Lower lobe of right lung (tissue), 2 donors: ENCODE results near the gene PDLIM5. TPM values are rescaled to one million over a fixed set of nuclear protein-coding genes. Genes with fewer than 3 reads are reported as not detected.
A peak's percentile ranks its signal among the peaks of the same experiment; 100 is the strongest.

Experiments used
- ATAC-seq, 2 donors: fragments of 200-7000 bp; cut with Tn5 transposase; one replicate each; pipeline ENCODE4 v1.9.1; 2020 to 2022; ENCODE audit warnings: mild to moderate bottlenecking in 2 of 2, moderate library complexity in 2 of 2
- DNase-seq: peaks from one replicate; pipeline ENCODE4 v3.0.0-alpha.2; 2020
- H3K27ac ChIP-seq: fragments of 200-600 bp; one replicate; pipeline ENCODE4 v1.8.0; 2022
- H3K27me3 ChIP-seq: fragments of 200-600 bp; one replicate; pipeline ENCODE4 v1.8.0; 2022; ENCODE audit warnings: low read depth
- H3K36me3 ChIP-seq: fragments of 200-600 bp; one replicate; pipeline ENCODE4 v1.8.0; 2022; ENCODE audit warnings: mild to moderate bottlenecking
- H3K4me1 ChIP-seq: fragments of 200-600 bp; one replicate; pipeline ENCODE4 v1.8.0; 2022
- H3K4me3 ChIP-seq: fragments of 200-600 bp; one replicate; pipeline ENCODE4 v1.8.0; 2022; ENCODE audit warnings: mild to moderate bottlenecking
- H3K9me3 ChIP-seq: fragments of 200-600 bp; one replicate; pipeline ENCODE4 v1.8.0; 2022
- intact Hi-C: fragments of 100-400 bp; cut with DNase I; formaldehyde crosslinking; loops from one replicate; pipeline ENCODE4 v1.11.0; 2022
- total RNA-seq: library from RNA; stranded (reverse); fragmentation: NEBNext Ultra II Directional; extraction: Animal tissue kit (Norgen Biotek cat#: 25700); gene quantifications from one replicate; pipeline ENCODE4 v1.2.1, GENCODE V29; 2021
- TF ChIP-seq, protein P1 (sequence below): fragments of 200-600 bp; IDR thresholded peaks from one replicate; pipeline ENCODE4 v1.8.0; 2022; ENCODE audit warnings: antibody characterized with exemption, mild to moderate bottlenecking
- donor health status: DM: no; HTN: yes; CAD: no; lungs with severe emphysema.

PDLIM5 gene
- total RNA-seq, 1 donor from 2014 or later = 75.8 TPM

DNA sequence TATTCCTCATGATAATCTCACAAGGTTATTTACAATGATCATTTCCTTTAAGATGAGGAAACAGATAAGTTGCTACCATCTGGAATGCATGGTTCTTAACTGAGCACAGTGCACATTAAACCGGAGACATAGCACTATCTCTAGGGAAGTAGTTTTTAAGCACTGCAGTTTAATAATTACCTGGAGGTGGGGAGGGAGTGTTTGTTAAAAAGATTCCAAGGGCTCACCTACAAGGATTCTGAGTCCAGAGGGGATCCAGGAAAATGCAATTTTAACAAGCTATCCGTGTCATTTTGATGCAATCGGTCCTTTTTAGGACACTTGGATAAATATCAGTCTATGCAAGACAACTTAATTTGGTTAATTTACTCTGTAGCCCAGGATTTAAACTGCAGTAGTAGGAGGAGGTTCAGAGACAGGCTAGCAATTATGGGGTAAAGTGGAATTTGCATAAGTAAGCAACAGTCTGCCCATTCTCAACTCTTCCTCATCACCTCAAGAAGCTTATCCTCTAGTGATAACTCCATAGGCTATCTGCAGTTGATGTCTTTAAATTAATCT, 2.8 kb upstream of the PDLIM5 start:
- Histone ChIP-seq H3K9me3 (no peaks in the 10 kb centered on the region), H3K36me3 (no peaks in the 10 kb centered on the region), H3K27ac (no peak overlapping the region), H3K4me3 (no peak overlapping the region), H3K4me1 (peaks cover 24% of the 10 kb centered on the region), H3K27me3 (no peaks in the 10 kb centered on the region)
- DNase-seq (no peak), ATAC-seq (no peak)
- intact Hi-C loops = no loop called here
- TF ChIP-seq, protein P1, sequence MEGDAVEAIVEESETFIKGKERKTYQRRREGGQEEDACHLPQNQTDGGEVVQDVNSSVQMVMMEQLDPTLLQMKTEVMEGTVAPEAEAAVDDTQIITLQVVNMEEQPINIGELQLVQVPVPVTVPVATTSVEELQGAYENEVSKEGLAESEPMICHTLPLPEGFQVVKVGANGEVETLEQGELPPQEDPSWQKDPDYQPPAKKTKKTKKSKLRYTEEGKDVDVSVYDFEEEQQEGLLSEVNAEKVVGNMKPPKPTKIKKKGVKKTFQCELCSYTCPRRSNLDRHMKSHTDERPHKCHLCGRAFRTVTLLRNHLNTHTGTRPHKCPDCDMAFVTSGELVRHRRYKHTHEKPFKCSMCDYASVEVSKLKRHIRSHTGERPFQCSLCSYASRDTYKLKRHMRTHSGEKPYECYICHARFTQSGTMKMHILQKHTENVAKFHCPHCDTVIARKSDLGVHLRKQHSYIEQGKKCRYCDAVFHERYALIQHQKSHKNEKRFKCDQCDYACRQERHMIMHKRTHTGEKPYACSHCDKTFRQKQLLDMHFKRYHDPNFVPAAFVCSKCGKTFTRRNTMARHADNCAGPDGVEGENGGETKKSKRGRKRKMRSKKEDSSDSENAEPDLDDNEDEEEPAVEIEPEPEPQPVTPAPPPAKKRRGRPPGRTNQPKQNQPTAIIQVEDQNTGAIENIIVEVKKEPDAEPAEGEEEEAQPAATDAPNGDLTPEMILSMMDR = no peak

DNA sequence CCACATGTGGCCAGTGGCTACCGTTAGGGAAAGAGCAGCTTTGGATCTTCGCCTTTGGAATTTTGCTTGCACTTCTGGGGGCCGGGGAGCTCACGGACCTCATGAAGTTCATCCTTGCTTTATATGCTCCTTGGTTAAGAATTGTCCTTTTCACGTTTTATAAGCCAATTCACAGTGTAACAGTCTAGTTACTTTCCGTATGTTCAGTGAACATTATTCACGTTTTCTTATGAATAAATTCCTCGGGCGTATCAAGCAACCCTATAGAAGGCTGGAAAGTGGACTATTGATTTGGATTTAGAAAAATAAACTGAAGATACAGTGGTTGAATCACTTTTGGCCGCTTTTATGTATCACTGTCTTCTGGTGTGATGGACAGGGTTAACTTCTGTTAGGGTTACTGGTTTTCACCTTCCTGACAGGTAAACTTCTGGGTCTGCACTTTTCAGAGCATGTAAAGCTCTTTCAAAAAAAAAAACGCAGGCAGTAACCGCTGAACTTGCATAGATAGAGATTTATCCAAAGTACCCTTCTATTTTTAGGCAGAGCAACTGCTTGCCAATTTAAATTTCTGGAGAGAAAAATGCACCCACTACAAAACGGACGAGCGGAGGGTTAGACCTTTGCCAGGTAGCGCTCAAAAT, 569 bp upstream of the PDLIM5 start:
- no peak for ATAC-seq
- peak overlapping the region; percentile 96 for H3K27ac ChIP-seq
- intact Hi-C loops = no loop called here
- TF ChIP-seq, protein P1 = no peak
- H3K36me3 ChIP-seq = no peaks in the 10 kb centered on the region
- H3K9me3 ChIP-seq = no peaks in the 10 kb centered on the region
- no peak for DNase-seq
- peaks cover 38% of the 10 kb centered on the region for H3K4me1 ChIP-seq
- H3K4me3 ChIP-seq = peak overlapping the region; percentile 98
- H3K27me3 ChIP-seq = no peaks in the 10 kb centered on the region

DNA sequence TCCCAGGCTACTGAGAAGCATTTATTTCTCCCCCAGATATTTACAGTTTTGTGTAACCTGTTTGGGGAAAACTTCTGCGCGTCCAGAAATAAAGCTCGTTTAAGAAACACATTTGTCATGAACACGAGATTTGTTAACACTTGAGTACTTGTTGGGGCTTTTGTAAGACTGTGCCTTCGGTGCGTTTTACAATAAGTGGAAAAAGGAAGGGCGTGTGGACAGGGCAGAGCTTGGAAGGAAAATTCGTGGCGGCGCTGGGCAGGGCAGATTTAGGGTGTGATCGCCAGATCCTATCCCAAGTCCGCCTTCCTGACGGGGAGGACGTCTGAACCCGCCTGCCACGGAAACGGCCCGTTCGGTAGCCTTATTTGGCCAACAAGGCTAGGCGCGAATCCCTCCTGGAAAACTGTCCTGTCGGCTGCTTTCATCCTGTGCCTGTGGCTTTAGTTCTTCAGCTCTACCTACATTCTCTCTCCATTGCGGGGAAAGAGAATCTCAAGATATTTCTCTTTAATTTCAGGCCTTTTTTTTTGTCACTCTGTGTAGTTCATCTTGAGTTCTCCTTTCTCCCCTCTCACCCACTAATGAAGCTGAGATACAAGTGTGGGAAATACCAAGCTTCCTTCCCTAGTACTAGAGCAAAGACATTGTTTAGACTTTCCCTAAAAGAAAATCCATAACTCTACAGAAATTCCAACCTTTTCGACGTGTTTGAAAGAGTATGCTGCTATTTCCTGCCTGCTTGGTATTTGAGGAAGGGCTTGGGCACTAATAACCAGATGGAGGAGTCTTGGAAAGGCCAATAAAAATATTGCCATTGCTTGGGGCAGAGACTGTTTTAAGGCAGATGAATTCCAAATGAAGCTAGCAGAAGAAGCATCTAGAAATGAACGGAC, 982 bp downstream of the PDLIM5 start:
- Histone ChIP-seq H3K27me3 (no peaks in the 10 kb centered on the region), H3K27ac (peak overlapping the region; percentile 96), H3K4me3 (peak overlapping the region; percentile 98), H3K9me3 (no peaks in the 10 kb centered on the region), H3K4me1 (peaks cover 42% of the 10 kb centered on the region), H3K36me3 (no peaks in the 10 kb centered on the region)
- intact Hi-C loops = no loop called here
- DNase-seq (peak; percentile 84), ATAC-seq (peak; percentile 88 to 89)
- TF ChIP-seq, protein P1 = no peak

DNA sequence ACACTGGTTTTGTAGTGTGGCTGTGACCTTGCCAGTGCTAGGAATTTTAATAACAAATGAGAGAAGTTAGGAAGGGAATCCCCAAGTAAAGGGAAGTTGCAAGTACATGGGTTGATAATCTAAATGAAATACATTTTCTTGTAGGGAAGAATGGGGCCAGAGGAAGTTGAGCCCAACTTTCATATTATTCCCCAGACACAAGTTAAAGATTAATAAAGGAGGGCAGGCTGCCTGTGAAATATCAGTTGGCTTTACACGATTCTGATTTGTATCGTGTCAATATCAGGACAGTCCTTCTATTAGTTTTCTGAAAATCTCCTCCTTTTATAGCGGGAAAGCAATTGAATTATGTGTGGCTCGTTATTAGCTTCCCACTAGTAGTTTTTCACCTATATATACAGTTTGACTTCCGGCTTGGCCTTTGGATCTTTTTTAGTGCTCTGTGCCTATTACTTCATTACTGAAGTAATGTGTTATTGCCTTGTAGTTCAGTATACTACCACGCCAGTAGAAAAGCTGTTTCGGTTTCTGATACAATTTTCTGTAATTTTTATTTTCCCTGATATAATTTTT, 1.7 kb downstream of the PDLIM5 start:
- no peak for DNase-seq
- TF ChIP-seq, protein P1 = no peak
- H3K9me3 ChIP-seq = no peaks in the 10 kb centered on the region
- peak overlapping the region; percentile 96 for H3K27ac ChIP-seq
- H3K4me3 ChIP-seq = peak overlapping the region; percentile 98
- no peaks in the 10 kb centered on the region for H3K36me3 ChIP-seq
- ATAC-seq = no peak
- peaks cover 48% of the 10 kb centered on the region for H3K4me1 ChIP-seq
- H3K27me3 ChIP-seq = no peaks in the 10 kb centered on the region
- intact Hi-C loops = no loop called here

DNA sequence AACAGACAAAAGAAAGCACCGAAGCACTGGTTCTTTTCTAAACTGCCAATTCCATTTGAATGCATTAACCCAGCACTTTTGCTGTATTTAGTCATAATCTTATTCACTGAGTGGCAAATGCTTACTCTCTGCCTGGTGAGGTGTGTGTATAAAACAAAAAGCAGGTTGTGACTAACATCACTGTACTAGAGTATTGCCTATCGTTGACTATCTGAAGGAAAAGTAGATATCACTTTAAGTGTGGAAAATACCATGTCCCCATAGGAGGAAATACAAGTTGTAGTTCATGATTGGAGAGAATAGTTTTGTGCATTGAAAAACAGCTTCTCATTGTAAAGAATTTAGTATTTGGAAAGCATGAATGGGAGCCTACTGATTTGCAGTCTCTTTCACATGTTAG, 2.7 kb downstream of the PDLIM5 start:
- H3K9me3 ChIP-seq = no peaks in the 10 kb centered on the region
- H3K27me3 ChIP-seq = no peaks in the 10 kb centered on the region
- H3K36me3 ChIP-seq = no peaks in the 10 kb centered on the region
- intact Hi-C loops = no loop called here
- H3K27ac ChIP-seq = no peak overlapping the region
- H3K4me3 ChIP-seq = no peak overlapping the region
- ATAC-seq (no peak), DNase-seq (no peak)
- peaks cover 49% of the 10 kb centered on the region for H3K4me1 ChIP-seq
- TF ChIP-seq, protein P1 = no peak
